MCF 10A (cell line): ENCODE measurements around the gene MRPS18A. TPM values are rescaled to one million over a fixed set of nuclear protein-coding genes. Genes with fewer than 3 reads are reported as not detected.

Experiments used
- BruUV-seq: library from RNA; stranded (reverse); fragments of 400-500 nt; replicated peaks from 2 replicates; lab custom pipeline; 2021; lab: Mats Ljungman, UMichigan
- CTCF ChIA-PET: fragments of 300-600 bp; sonication (Branson Sonifier 250); formaldehyde crosslinking; extraction: SDS; loops from one replicate; lab custom pipeline; 2021; ENCODE audit warnings: antibody characterized with exemption, inconsistent platforms; lab: Yijun Ruan, JAX
- POLR2A ChIA-PET: fragments of 300-600, 350-650 bp; sonication (Branson Sonifier 250); formaldehyde crosslinking; extraction: SDS; loops from one replicate; lab custom pipeline; 2020; ENCODE audit warnings: antibody characterized with exemption, inconsistent platforms; lab: Yijun Ruan, JAX
- DNase-seq: peaks from one replicate; pipeline ENCODE4 v3.0.0-alpha.2; 2018; ENCODE audit not compliant: unreplicated experiment
- H3K27ac Mint-ChIP-seq: one replicate; pipeline ENCODE4 v1.8.0; 2022; ENCODE audit warnings: mild to moderate bottlenecking, low read depth, mixed read lengths; ENCODE audit not compliant: unreplicated experiment
- H3K27me3 Mint-ChIP-seq: one replicate; pipeline ENCODE4 v1.8.0; 2022; ENCODE audit warnings: mixed read lengths; ENCODE audit not compliant: insufficient read depth, unreplicated experiment
- H3K36me3 Mint-ChIP-seq: one replicate; pipeline ENCODE4 v1.8.0; 2022; ENCODE audit warnings: mild to moderate bottlenecking, moderate library complexity, mixed read lengths; ENCODE audit not compliant: insufficient read depth, unreplicated experiment
- H3K4me1 Mint-ChIP-seq: one replicate; pipeline ENCODE4 v1.8.0; 2022; ENCODE audit warnings: mixed read lengths; ENCODE audit not compliant: insufficient read depth, unreplicated experiment
- H3K4me3 Mint-ChIP-seq: one replicate; pipeline ENCODE4 v1.8.0; 2022; ENCODE audit warnings: mild to moderate bottlenecking, moderate library complexity, mixed read lengths; ENCODE audit not compliant: unreplicated experiment
- H3K9me3 Mint-ChIP-seq: one replicate; pipeline ENCODE4 v1.8.0; 2022; ENCODE audit warnings: mixed read lengths; ENCODE audit not compliant: unreplicated experiment
- CTCF ChIP-seq: fragments of 200-600 bp; IDR thresholded peaks from one replicate; pipeline ENCODE4 v1.8.0; 2022; ENCODE audit warnings: antibody characterized with exemption, mild to moderate bottlenecking; ENCODE audit not compliant: unreplicated experiment
- intact Hi-C: fragments of 100-400 bp; cut with micrococcal nuclease; formaldehyde crosslinking; loops from 2 replicates; pipeline ENCODE4 v1.14.1; 2022
- total RNA-seq: library from RNA; stranded (reverse); gene quantifications from 2 replicates; pipeline ENCODE4 v1.2.3, GENCODE V29; 2022

The MRPS18A gene
- total RNA-seq, 1 experiment from 2014 or later = 69.1 TPM

GRCh38 chr6:43669050-43669921 is 18.3 kb downstream of the MRPS18A start:
- CTCF ChIA-PET = interaction anchor here (0.6 to 5.9 kb wide), 11 partner anchors 8 to 834 kb away, joined by 3 to 58 read pairs (median 6); partner anchors contain the start of gene VEGFA
- Mint-ChIP-seq H3K36me3 (peaks cover 47% of the 10 kb centered on the region), H3K4me3 (no peak overlapping the region), H3K27ac (no peak overlapping the region), H3K27me3 (no peaks in the 10 kb centered on the region), H3K9me3 (no peaks in the 10 kb centered on the region), H3K4me1 (peaks cover 25% of the 10 kb centered on the region)
- peak; percentile 48 for DNase-seq
- intact Hi-C loops = loop anchor here (5.0 kb wide), 2 partner anchors 33 to 37 kb away; no protein-coding TSS in a partner anchor
- POLR2A ChIA-PET = interaction anchor here (0.7 to 10.0 kb wide), 9 partner anchors 11 to 386 kb away, joined by 3 to 80 read pairs (median 6); partner anchors contain the start of genes MRPS18A and VEGFA
- BruUV-seq = no TSS peak
- no peak for TF ChIP-seq CTCF

- ChIA-PET POLR2A (interaction anchor here (0.6 to 10.0 kb wide), 15 partner anchors 12 to 411 kb away, joined by 3 to 80 read pairs (median 5); partner anchors contain the start of genes MAD2L1BP, MRPS18A and VEGFA), CTCF (interaction anchor here (0.6 to 5.9 kb wide), 22 partner anchors 7 to 587 kb away, joined by 3 to 58 read pairs (median 6); partner anchors contain the start of gene VEGFA)
- no peak overlapping the region for H3K4me3 Mint-ChIP-seq
- peaks cover 28% of the 10 kb centered on the region for H3K4me1 Mint-ChIP-seq
- H3K9me3 Mint-ChIP-seq = no peaks in the 10 kb centered on the region
- peaks cover 41% of the 10 kb centered on the region for H3K36me3 Mint-ChIP-seq
- peak; percentile 67 for DNase-seq
- peak overlapping the region; percentile 71 for H3K27ac Mint-ChIP-seq
- no peaks in the 10 kb centered on the region for H3K27me3 Mint-ChIP-seq
- intact Hi-C loops = loop anchor here (5.0 kb wide), 2 partner anchors 34 to 36 kb away; no protein-coding TSS in a partner anchor
- no TSS peak for BruUV-seq
- TF ChIP-seq CTCF = peak; percentile 35
These were observed 19.2 kb downstream of the MRPS18A start for GRCh38 chr6:43668151-43669028.

GRCh38 chr6:43667245-43668150 is 20.1 kb downstream of the MRPS18A start:
- peak; percentile 87 for TF ChIP-seq CTCF
- ChIA-PET CTCF (interaction anchor here (0.6 to 5.9 kb wide), 35 partner anchors 8 to 587 kb away, joined by 3 to 58 read pairs (median 5); partner anchors contain the start of genes MRPS18A and VEGFA), POLR2A (interaction anchor here (0.6 to 10.0 kb wide), 16 partner anchors 11 to 412 kb away, joined by 3 to 80 read pairs (median 4); partner anchors contain the start of genes MAD2L1BP, MRPS18A and VEGFA)
- H3K4me3 Mint-ChIP-seq = peak overlapping the region; percentile 3
- H3K27ac Mint-ChIP-seq = peak overlapping the region; percentile 71
- peak; percentile 81 for DNase-seq
- peaks cover 34% of the 10 kb centered on the region for H3K36me3 Mint-ChIP-seq
- intact Hi-C loops = loop anchor here (1.0 to 5.0 kb wide), 6 partner anchors 35 to 412 kb away; no protein-coding TSS in a partner anchor
- H3K4me1 Mint-ChIP-seq = peaks cover 30% of the 10 kb centered on the region
- H3K27me3 Mint-ChIP-seq = no peaks in the 10 kb centered on the region
- BruUV-seq = TSS peak; percentile 5
- H3K9me3 Mint-ChIP-seq = no peaks in the 10 kb centered on the region
